Fibroblast of lung (primary cell): ENCODE results near the gene NT5DC3. TPM values are rescaled to one million over a fixed set of nuclear protein-coding genes. Genes with fewer than 3 reads are reported as not detected.
"Not testable (repeated sequence)": the region's sequence is repeated elsewhere in the genome, so short reads cannot be mapped to it uniquely, and the experiment has no call there.

Source experiments
- DNase-seq, 2 donors: peaks; one replicate each; pipeline versions ENCODE4 v3.0.0 to v3.0.0-alpha.2; 2010; ENCODE audit warnings: low read depth in 2 of 2
- H2AFZ ChIP-seq: 2 replicates; pipeline ENCODE4 v1.5.1; 2012; ENCODE audit warnings: low read length, control low read depth, inconsistent platforms
- H3K27ac ChIP-seq: 2 replicates; pipeline ENCODE4 v1.5.1; 2011; ENCODE audit warnings: low read length, control low read depth; ENCODE audit not compliant: insufficient read depth
- H3K27me3 ChIP-seq: 2 replicates; pipeline ENCODE4 v1.5.1; 2011; ENCODE audit warnings: mild to moderate bottlenecking, low read length; ENCODE audit not compliant: control insufficient read depth, insufficient read depth
- H3K36me3 ChIP-seq: 2 replicates; pipeline ENCODE4 v1.5.1; 2011; ENCODE audit warnings: low read length; ENCODE audit not compliant: control insufficient read depth, insufficient read depth
- H3K4me1 ChIP-seq: 2 replicates; pipeline ENCODE4 v1.5.1; 2011; ENCODE audit warnings: low read length; ENCODE audit not compliant: control insufficient read depth, insufficient read depth; ENCODE audit errors: extremely low read depth
- H3K4me2 ChIP-seq: 2 replicates; pipeline ENCODE4 v1.5.1; 2011; ENCODE audit warnings: low read length, control low read depth; ENCODE audit not compliant: insufficient read depth; ENCODE audit errors: extremely low read depth
- H3K4me3 ChIP-seq, 4 experiments: fragments of 200-600 bp in 1 of 4; sonication (generic) in 1 of 4; replicated peaks in 1 of 4; 2 replicates each; pipeline ENCODE4 v1.5.1; 2011 to 2016; ENCODE audit warnings: low read length in 4 of 4, low read depth in 3 of 4, mild to moderate bottlenecking in 3 of 4, control low read depth in 2 of 4, inconsistent platforms in 1 of 4, mixed read lengths in 1 of 4; ENCODE audit not compliant: insufficient read depth in 1 of 4; ENCODE audit errors: control extremely low read depth in 1 of 4
- H3K79me2 ChIP-seq: 2 replicates; pipeline ENCODE4 v1.5.1; 2012; ENCODE audit warnings: mild to moderate bottlenecking, low read length, inconsistent platforms; ENCODE audit not compliant: control insufficient read depth, insufficient read depth
- H3K9ac ChIP-seq: 2 replicates; pipeline ENCODE4 v1.5.1; 2011; ENCODE audit warnings: mild to moderate bottlenecking, low read length, control low read depth; ENCODE audit not compliant: insufficient read depth
- H3K9me3 ChIP-seq: 2 replicates; pipeline ENCODE4 v1.5.1; 2012; ENCODE audit warnings: low read depth, low read length; ENCODE audit not compliant: control insufficient read depth, insufficient read depth
- H4K20me1 ChIP-seq: 2 replicates; pipeline ENCODE4 v1.5.1; 2011; ENCODE audit warnings: low read length; ENCODE audit not compliant: control insufficient read depth, insufficient read depth; ENCODE audit errors: extremely low read depth
- EZH2 ChIP-seq: IDR thresholded peaks from 2 replicates; pipeline ENCODE4 v1.5.1; 2012; ENCODE audit warnings: low read length, control low read depth, mild to moderate bottlenecking; ENCODE audit errors: missing control alignments
- polyA plus RNA-seq, 2 donors: library from polyadenylated mRNA; depleted of rRNA in 1 of 2; stranded (reverse) in 1 of 2; unstranded in 1 of 2; fragments of >200 nt; gene quantifications; 2 replicates each; pipeline ENCODE4 v1.2.1, GENCODE V29; 2011 to 2012; ENCODE audit warnings: missing spikeins in 1 of 2
- total RNA-seq: library from RNA; depleted of rRNA; stranded (reverse); fragments of >200 nt; gene quantifications from 2 replicates; pipeline ENCODE4 v1.2.1, GENCODE V29; 2014
- TF ChIP-seq, protein P1 (sequence below), 2 donors: IDR thresholded peaks in 1 of 2; conservative IDR thresholded peaks in 1 of 2; 1 replicate in 1 of 2; 2 replicates in 1 of 2; pipeline ENCODE4 v1.5.1; 2011 to 2012; ENCODE audit warnings: low read length in 2 of 2, control low read depth in 1 of 2, inconsistent platforms in 1 of 2, low read depth in 1 of 2, mild to moderate bottlenecking in 1 of 2

NT5DC3 gene
- total and polyA plus RNA-seq, 2 donors (not counting 1 experiment from before 2014, with no cell fraction given), result 4.1 to 10.4 TPM

DNA sequence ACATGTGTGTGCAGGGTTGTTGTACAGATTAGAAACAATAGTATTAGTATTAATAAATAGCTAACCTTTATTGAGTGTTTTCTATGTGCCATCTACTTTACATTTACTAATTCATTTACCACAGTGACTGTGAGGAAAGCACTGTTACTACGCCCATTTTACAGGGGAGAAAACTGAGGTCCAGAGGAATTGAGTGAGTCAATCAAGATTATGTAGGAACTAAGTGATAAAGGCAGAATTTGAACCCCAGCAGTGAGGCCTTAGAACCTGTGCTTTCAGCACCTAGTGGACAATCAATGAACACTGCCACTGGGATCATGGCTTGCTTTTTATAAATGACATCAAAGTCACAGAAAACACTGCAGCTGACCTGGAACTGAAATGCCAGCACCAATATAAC lies 28.2 kb downstream of the NT5DC3 start:
- H3K36me3 ChIP-seq, result no peaks in the 10 kb centered on the region
- no peak overlapping the region for H3K4me2 ChIP-seq
- no peaks in the 10 kb centered on the region for H3K27me3 ChIP-seq
- no peak overlapping the region for H3K9ac ChIP-seq
- no peak for TF ChIP-seq EZH2
- TF ChIP-seq, protein P1, sequence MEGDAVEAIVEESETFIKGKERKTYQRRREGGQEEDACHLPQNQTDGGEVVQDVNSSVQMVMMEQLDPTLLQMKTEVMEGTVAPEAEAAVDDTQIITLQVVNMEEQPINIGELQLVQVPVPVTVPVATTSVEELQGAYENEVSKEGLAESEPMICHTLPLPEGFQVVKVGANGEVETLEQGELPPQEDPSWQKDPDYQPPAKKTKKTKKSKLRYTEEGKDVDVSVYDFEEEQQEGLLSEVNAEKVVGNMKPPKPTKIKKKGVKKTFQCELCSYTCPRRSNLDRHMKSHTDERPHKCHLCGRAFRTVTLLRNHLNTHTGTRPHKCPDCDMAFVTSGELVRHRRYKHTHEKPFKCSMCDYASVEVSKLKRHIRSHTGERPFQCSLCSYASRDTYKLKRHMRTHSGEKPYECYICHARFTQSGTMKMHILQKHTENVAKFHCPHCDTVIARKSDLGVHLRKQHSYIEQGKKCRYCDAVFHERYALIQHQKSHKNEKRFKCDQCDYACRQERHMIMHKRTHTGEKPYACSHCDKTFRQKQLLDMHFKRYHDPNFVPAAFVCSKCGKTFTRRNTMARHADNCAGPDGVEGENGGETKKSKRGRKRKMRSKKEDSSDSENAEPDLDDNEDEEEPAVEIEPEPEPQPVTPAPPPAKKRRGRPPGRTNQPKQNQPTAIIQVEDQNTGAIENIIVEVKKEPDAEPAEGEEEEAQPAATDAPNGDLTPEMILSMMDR (conservative IDR thresholded peaks at IDR 0.05 in 1 of 2, IDR thresholded peaks at IDR 0.05 in 1 of 2; ENCODE audit: low read depth in 1 of 2, low read length in 2 of 2), result no peak
- no peaks in the 10 kb centered on the region for H3K4me1 ChIP-seq
- H3K4me3 ChIP-seq, result no peak overlapping the region
- H3K27ac ChIP-seq, result no peak overlapping the region
- no peak overlapping the region for H2AFZ ChIP-seq
- H4K20me1 ChIP-seq, result no peaks in the 10 kb centered on the region
- no peaks in the 10 kb centered on the region for H3K79me2 ChIP-seq
- H3K9me3 ChIP-seq, result no peaks in the 10 kb centered on the region
- DNase-seq, result no peak

DNA sequence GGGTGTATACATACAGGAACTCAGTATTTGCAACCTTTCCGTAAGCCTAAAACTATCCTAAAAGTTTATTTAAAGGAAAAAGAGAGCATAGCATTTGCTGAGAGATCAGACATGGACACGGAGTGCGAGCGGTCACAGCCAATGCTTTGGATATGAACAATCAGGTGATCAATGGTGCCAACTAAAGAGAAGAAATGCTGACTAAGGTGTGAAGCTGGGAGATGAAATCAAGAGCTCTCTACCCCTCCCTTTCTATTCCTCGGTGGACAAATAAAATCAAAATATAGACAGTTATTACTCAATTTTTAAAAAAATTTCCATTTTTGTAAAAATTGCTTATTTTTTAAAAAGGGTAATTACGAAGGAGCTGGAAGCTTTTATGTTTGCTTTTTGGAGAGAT lies 29.2 kb downstream of the NT5DC3 start:
- Histone ChIP-seq H3K27ac (no peak overlapping the region), H3K4me3 (no peak overlapping the region), H3K4me1 (peaks cover 3% of the 10 kb centered on the region), H3K9me3 (no peaks in the 10 kb centered on the region), H3K36me3 (no peaks in the 10 kb centered on the region), H4K20me1 (no peaks in the 10 kb centered on the region), H2AFZ (no peak overlapping the region), H3K4me2 (no peak overlapping the region), H3K9ac (no peak overlapping the region), H3K79me2 (no peaks in the 10 kb centered on the region), H3K27me3 (no peaks in the 10 kb centered on the region)
- no peak for DNase-seq
- TF ChIP-seq, protein P1 (conservative IDR thresholded peaks at IDR 0.05 in 1 of 2, IDR thresholded peaks at IDR 0.05 in 1 of 2; ENCODE audit: low read depth in 1 of 2, low read length in 2 of 2), result no peak
- TF ChIP-seq EZH2, result no peak

DNA sequence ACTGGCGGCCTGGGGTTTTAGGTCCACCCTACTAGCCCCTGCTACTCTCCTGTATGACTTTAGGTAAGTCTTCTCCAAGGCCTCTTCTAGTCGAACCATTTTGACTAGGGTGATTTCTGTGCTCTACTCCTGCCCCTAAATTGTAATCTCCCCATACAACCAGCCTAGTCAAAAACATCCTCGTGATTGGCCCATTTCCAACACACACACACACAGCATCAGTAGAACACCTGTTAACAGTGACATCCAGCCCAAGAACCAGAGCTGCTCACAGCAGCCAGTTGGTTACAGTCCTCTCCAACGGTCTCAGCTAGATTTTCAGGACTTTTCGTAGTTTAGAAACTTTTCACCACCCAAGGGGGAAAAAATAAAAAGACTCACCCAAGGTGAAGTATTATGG lies 30.9 kb downstream of the NT5DC3 start:
- Histone ChIP-seq H3K9ac (no peak overlapping the region), H3K4me1 (peaks cover 9% of the 10 kb centered on the region), H3K4me2 (no peak overlapping the region), H3K27ac (no peak overlapping the region), H2AFZ (no peak overlapping the region), H3K79me2 (no peaks in the 10 kb centered on the region), H3K36me3 (no peaks in the 10 kb centered on the region), H3K27me3 (no peaks in the 10 kb centered on the region), H4K20me1 (no peaks in the 10 kb centered on the region), H3K9me3 (no peaks in the 10 kb centered on the region), H3K4me3 (no peak overlapping the region)
- TF ChIP-seq, protein P1 (conservative IDR thresholded peaks at IDR 0.05 in 1 of 2, IDR thresholded peaks at IDR 0.05 in 1 of 2; ENCODE audit: low read depth in 1 of 2, low read length in 2 of 2), result no peak
- no peak for TF ChIP-seq EZH2
- no peak for DNase-seq

DNA sequence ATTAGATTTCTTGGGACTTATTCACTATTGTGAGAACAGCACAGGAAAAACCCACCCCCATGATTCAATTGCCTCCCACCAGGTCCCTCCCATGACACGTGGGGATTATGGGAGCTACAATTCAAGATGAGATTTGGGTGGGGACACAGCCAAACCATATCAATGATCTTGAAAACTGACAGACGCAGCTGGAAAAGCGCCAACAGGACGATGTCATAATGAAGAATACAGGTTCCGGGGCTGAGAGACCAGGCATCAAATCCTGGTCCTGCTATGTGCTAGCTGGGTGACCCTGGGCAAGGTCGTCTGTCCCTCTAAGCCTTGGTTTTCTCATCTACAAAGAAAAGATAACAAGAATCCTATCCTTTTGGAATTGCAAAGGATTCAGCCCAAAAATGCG lies 31.4 kb downstream of the NT5DC3 start:
- H3K27me3 ChIP-seq, H3K4me1 ChIP-seq, DNase-seq, H3K36me3 ChIP-seq, H3K27ac ChIP-seq, H2AFZ ChIP-seq, H4K20me1 ChIP-seq, H3K9ac ChIP-seq, H3K9me3 ChIP-seq, H3K4me3 ChIP-seq, H3K4me2 ChIP-seq, H3K79me2 ChIP-seq: not testable (repeated sequence)
